HepG2 (cell line): ENCODE measurements around the gene ANKLE1. TPM values are rescaled to one million over a fixed set of nuclear protein-coding genes. Genes with fewer than 3 reads are reported as not detected.

Experiments
- ARNT2 ChIP-seq: sonication (generic); formaldehyde crosslinking; IDR thresholded peaks from 2 replicates; pipeline ENCODE4 v1.8.0; 2022; ENCODE audit warnings: mild to moderate bottlenecking, low read depth, missing genetic modification reagents, moderate library complexity
- ARNTL ChIP-seq: sonication (generic); formaldehyde crosslinking; IDR thresholded peaks from 2 replicates; pipeline ENCODE4 v1.4.0; 2020; ENCODE audit warnings: mild to moderate bottlenecking, missing genetic modification reagents
- BRD4 ChIP-seq: sonication (generic); formaldehyde crosslinking; IDR thresholded peaks from 2 replicates; pipeline ENCODE4 v1.4.0; 2020; ENCODE audit warnings: missing genetic modification reagents
- CC2D1A ChIP-seq: sonication (generic); formaldehyde crosslinking; IDR thresholded peaks from 2 replicates; pipeline ENCODE4 v1.8.1; 2023; ENCODE audit warnings: mild to moderate bottlenecking, missing genetic modification reagents
- CEBPB ChIP-seq: IDR thresholded peaks from 2 replicates; pipeline ENCODE4 v1.6.1; 2011; ENCODE audit warnings: low read depth, low read length, improper control_type of control experiment, borderline replicate concordance
- ELF3 ChIP-seq: IDR thresholded peaks from 2 replicates; pipeline ENCODE4 v1.6.1; 2016; ENCODE audit warnings: missing genetic modification reagents, missing compliant biosample characterization
- HNF4G ChIP-seq, 2 experiments: sonication (generic) in 1 of 2; formaldehyde crosslinking in 1 of 2; IDR thresholded peaks; 2 replicates each; pipeline versions ENCODE4 v1.4.0 to v1.6.1; 2011 to 2020; ENCODE audit warnings: borderline replicate concordance in 2 of 2, low read depth in 2 of 2, mild to moderate bottlenecking in 2 of 2, low read length in 1 of 2, missing genetic modification reagents in 1 of 2, moderate library complexity in 1 of 2
- MXD4 ChIP-seq: IDR thresholded peaks from 2 replicates; pipeline ENCODE4 v1.6.1; 2016; ENCODE audit warnings: mild to moderate bottlenecking, missing biosample characterization, missing genetic modification reagents
- ONECUT2 ChIP-seq: sonication (generic); formaldehyde crosslinking; IDR thresholded peaks from 2 replicates; pipeline ENCODE4 v1.4.0; 2020; ENCODE audit warnings: missing genetic modification reagents
- SAP130 ChIP-seq: IDR thresholded peaks from 2 replicates; pipeline ENCODE4 v1.6.1; 2016; ENCODE audit warnings: low read depth
- SOX5 ChIP-seq: IDR thresholded peaks from 2 replicates; pipeline ENCODE4 v1.6.1; 2016; ENCODE audit warnings: borderline replicate concordance
- SP1 ChIP-seq, 2 experiments: fragments of 450-650 bp in 1 of 2; sonication (generic) in 1 of 2; formaldehyde crosslinking in 1 of 2; IDR thresholded peaks; 2 replicates each; pipeline versions ENCODE4 v1.4.0 to v1.6.1; 2016 to 2020; ENCODE audit warnings: missing genetic modification reagents in 1 of 2
- SRSF9 ChIP-seq: fragments of 200-400 bp; formaldehyde crosslinking; IDR thresholded peaks from 2 replicates; pipeline ENCODE4 v1.6.1; 2018; ENCODE audit warnings: borderline replicate concordance, mild to moderate bottlenecking, low read depth, low read length; ENCODE audit not compliant: insufficient read depth, poor library complexity, severe bottlenecking
- ZNF292 ChIP-seq: sonication (generic); formaldehyde crosslinking; IDR thresholded peaks from 2 replicates; pipeline ENCODE4 v1.8.1; 2022; ENCODE audit warnings: mild to moderate bottlenecking, low read depth, missing genetic modification reagents, borderline replicate concordance
- ZNF549 ChIP-seq: sonication (generic); formaldehyde crosslinking; IDR thresholded peaks from 2 replicates; pipeline ENCODE4 v1.5.0; 2020; ENCODE audit warnings: missing genetic modification reagents
- ZNF614 ChIP-seq: IDR thresholded peaks from 2 replicates; pipeline ENCODE4 v1.6.1; 2018; ENCODE audit warnings: missing biosample characterization, missing genetic modification reagents, inconsistent platforms, borderline replicate concordance
- ZNF709 ChIP-seq: sonication (generic); formaldehyde crosslinking; IDR thresholded peaks from 2 replicates; pipeline ENCODE4 v1.5.0; 2020; ENCODE audit warnings: mild to moderate bottlenecking, missing genetic modification reagents
- ZSCAN22 ChIP-seq: sonication (generic); formaldehyde crosslinking; IDR thresholded peaks from 2 replicates; pipeline ENCODE4 v1.4.0; 2020; ENCODE audit warnings: mild to moderate bottlenecking, missing genetic modification reagents
- polyA plus RNA-seq, 8 experiments: library from polyadenylated mRNA; depleted of rRNA in 3 of 8; stranded (reverse) in 7 of 8; unstranded in 1 of 8; fragments of >200 nt; fragmentation: Illumina TruSeq in 4 of 8; extraction: Trizol in 4 of 8; gene quantifications; 2 replicates each; pipeline versions ENCODE4 v1.2.1 to v1.2.3, GENCODE V29; 2011 to 2016; ENCODE audit warnings: low read depth in 4 of 8, missing spikeins in 1 of 8, mixed read lengths in 1 of 8; ENCODE audit not compliant: insufficient read depth in 1 of 8
- total RNA-seq, 5 experiments: library from RNA; depleted of rRNA; stranded (reverse); fragments of >200 nt; fragmentation: Illumina TruSeq; extraction: Trizol; gene quantifications; 2 replicates each; pipeline ENCODE4 v1.2.3, GENCODE V29; 2016; ENCODE audit warnings: low read depth in 1 of 5
- TF ChIP-seq, protein P1 (sequence below): sonication (generic); formaldehyde crosslinking; IDR thresholded peaks from 2 replicates; pipeline ENCODE4 v1.9.0; 2021; ENCODE audit warnings: missing genetic modification reagents, mild to moderate bottlenecking, borderline replicate concordance
- TF ChIP-seq, protein P2 (sequence below): sonication (generic); formaldehyde crosslinking; IDR thresholded peaks from 2 replicates; pipeline ENCODE4 v1.5.0; 2020; ENCODE audit warnings: mild to moderate bottlenecking, missing genetic modification reagents
- TF ChIP-seq, protein P3 (sequence below): sonication (generic); formaldehyde crosslinking; IDR thresholded peaks from 2 replicates; pipeline ENCODE4 v1.8.0; 2022; ENCODE audit warnings: mild to moderate bottlenecking, missing genetic modification reagents, moderate library complexity
- TF ChIP-seq, protein P4 (sequence below): sonication (generic); IDR thresholded peaks from 2 replicates; pipeline ENCODE4 v1.6.1; 2016; ENCODE audit warnings: low read depth, borderline replicate concordance

ANKLE1 gene
- total and polyA plus RNA-seq, 2 of the 13 experiments (the other 11 are each of a cell fraction or from before 2014, with no cell fraction given), result 0.69 to 1.5 TPM

DNA sequence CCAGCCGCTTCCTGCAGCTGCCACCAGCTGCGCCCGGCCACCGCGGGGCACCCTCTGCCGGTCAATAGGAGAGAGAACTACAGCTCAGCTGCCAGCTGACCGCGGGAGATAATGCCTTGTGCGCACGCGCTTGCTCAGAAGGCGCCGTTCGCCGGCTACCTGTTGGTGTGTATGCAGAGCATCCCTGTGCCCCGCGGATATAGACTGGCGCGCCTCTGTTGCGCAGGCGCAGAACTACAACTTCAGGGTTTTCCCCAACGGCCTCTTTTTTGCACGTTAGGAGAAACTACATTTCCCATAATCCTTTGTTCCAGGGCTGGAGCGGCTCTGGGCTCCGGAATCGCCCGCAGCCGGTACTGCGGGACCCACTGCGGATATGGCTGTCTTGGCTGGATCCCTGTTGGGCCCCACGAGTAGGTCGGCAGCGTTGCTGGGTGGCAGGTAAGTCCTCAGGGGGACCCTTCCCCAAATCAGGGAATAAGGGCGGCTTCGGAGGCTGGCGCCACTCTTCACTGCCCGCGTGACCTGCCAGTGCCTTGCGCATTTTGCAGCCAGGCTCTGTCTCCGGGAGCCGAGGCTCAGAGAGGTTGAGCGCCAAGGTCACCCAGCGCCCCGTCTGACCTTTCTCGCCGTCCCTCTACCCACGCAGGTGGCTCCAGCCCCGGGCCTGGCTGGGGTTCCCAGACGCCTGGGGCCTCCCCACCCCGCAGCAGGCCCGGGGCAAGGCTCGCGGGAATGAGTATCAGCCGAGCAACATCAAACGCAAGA lies 24.0 kb downstream of the ANKLE1 start, which contains the start of gene MRPL34 (continued):
- TF ChIP-seq, protein P1, sequence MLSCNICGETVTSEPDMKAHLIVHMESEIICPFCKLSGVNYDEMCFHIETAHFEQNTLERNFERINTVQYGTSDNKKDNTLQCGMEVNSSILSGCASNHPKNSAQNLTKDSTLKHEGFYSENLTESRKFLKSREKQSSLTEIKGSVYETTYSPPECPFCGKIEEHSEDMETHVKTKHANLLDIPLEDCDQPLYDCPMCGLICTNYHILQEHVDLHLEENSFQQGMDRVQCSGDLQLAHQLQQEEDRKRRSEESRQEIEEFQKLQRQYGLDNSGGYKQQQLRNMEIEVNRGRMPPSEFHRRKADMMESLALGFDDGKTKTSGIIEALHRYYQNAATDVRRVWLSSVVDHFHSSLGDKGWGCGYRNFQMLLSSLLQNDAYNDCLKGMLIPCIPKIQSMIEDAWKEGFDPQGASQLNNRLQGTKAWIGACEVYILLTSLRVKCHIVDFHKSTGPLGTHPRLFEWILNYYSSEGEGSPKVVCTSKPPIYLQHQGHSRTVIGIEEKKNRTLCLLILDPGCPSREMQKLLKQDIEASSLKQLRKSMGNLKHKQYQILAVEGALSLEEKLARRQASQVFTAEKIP (CRISPR knock-in tag), result no peak
- TF ChIP-seq ZNF549 (no peak), ZSCAN22 (CRISPR knock-in tag) (no peak), HNF4G (IDR thresholded peaks at IDR 0.05; ENCODE audit: borderline replicate concordance, low read depth, low read length) (no peak), HNF4G (CRISPR knock-in tag; IDR thresholded peaks at IDR 0.05; ENCODE audit: borderline replicate concordance, low read depth) (no peak), ARNTL (CRISPR knock-in tag) (no peak), SRSF9 (no peak), ONECUT2 (CRISPR knock-in tag) (no peak), SAP130 (CRISPR knock-in tag) (peak; percentile 87), ZNF292 (CRISPR knock-in tag) (no peak), BRD4 (CRISPR knock-in tag) (no peak), ARNT2 (peak; percentile 69), CEBPB (no peak), ZNF614 (CRISPR knock-in tag) (peak; percentile 37; the same call in 1 of the 2 replicates), ZNF709 (no peak), MXD4 (0 out of 2 replicates have a peak, but pooled peaks have one; percentile 58), SOX5 (CRISPR knock-in tag) (peak; percentile 56; the same call in 1 of the 2 replicates), CC2D1A (CRISPR knock-in tag) (0 out of 2 replicates have a peak, but pooled peaks have one; percentile 59), SP1 (IDR thresholded peaks at IDR 0.05) (no peak), SP1 (CRISPR knock-in tag; IDR thresholded peaks at IDR 0.05) (no peak; the same call in 1 of the 2 replicates), ELF3 (CRISPR knock-in tag) (peak; percentile 75; the same call in 1 of the 2 replicates)
- TF ChIP-seq, protein P2, sequence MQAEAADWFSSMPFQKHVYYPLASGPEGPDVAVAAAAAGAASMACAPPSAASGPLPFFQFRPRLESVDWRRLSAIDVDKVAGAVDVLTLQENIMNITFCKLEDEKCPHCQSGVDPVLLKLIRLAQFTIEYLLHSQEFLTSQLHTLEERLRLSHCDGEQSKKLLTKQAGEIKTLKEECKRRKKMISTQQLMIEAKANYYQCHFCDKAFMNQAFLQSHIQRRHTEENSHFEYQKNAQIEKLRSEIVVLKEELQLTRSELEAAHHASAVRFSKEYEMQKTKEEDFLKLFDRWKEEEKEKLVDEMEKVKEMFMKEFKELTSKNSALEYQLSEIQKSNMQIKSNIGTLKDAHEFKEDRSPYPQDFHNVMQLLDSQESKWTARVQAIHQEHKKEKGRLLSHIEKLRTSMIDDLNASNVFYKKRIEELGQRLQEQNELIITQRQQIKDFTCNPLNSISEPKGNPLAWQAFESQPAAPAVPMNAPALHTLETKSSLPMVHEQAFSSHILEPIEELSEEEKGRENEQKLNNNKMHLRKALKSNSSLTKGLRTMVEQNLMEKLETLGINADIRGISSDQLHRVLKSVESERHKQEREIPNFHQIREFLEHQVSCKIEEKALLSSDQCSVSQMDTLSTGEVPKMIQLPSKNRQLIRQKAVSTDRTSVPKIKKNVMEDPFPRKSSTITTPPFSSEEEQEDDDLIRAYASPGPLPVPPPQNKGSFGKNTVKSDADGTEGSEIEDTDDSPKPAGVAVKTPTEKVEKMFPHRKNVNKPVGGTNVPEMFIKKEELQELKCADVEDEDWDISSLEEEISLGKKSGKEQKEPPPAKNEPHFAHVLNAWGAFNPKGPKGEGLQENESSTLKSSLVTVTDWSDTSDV (CRISPR knock-in tag), result no peak
- TF ChIP-seq, protein P3, sequence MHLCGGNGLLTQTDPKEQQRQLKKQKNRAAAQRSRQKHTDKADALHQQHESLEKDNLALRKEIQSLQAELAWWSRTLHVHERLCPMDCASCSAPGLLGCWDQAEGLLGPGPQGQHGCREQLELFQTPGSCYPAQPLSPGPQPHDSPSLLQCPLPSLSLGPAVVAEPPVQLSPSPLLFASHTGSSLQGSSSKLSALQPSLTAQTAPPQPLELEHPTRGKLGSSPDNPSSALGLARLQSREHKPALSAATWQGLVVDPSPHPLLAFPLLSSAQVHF, result no peak
- TF ChIP-seq, protein P4, sequence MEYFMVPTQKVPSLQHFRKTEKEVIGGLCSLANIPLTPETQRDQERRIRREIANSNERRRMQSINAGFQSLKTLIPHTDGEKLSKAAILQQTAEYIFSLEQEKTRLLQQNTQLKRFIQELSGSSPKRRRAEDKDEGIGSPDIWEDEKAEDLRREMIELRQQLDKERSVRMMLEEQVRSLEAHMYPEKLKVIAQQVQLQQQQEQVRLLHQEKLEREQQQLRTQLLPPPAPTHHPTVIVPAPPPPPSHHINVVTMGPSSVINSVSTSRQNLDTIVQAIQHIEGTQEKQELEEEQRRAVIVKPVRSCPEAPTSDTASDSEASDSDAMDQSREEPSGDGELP, result peak; percentile 99
